T-helper 2 cell treated with Interferon-gamma antibody and Interleukin-4, amounts not matched to agents 5 μg/mL and 100 μg/mL, for 36 hours (primary cell): ENCODE data around the gene VIM.
"Not testable (repeated sequence)": the region's sequence is repeated elsewhere in the genome, so short reads cannot be mapped to it uniquely, and the experiment has no call there.

ENCODE experiments used
- DNase-seq: peaks from one replicate; pipeline ENCODE4 v3.0.0; 2021; ENCODE audit warnings: low spot score
- H3K27ac Mint-ChIP-seq: one replicate; pipeline ENCODE4 v1.8.0; 2021; ENCODE audit warnings: mild to moderate bottlenecking, mixed read lengths
- H3K27me3 Mint-ChIP-seq: one replicate; pipeline ENCODE4 v1.8.0; 2021; ENCODE audit warnings: low read depth, mixed read lengths
- H3K36me3 Mint-ChIP-seq: one replicate; pipeline ENCODE4 v1.8.0; 2021; ENCODE audit warnings: low read depth, mixed read lengths
- H3K4me1 Mint-ChIP-seq: one replicate; pipeline ENCODE4 v1.8.0; 2021; ENCODE audit warnings: low read depth, mixed read lengths
- H3K4me3 Mint-ChIP-seq: one replicate; pipeline ENCODE4 v1.8.0; 2022; ENCODE audit warnings: mild to moderate bottlenecking, moderate library complexity, mixed read lengths
- H3K9me3 Mint-ChIP-seq: one replicate; pipeline ENCODE4 v1.8.0; 2021; ENCODE audit warnings: mixed read lengths

VIM gene

GRCh38 chr10:17265468-17265867 is 37.4 kb downstream of the VIM start:
- H3K27me3 Mint-ChIP-seq, result peaks cover 2% of the 10 kb centered on the region
- no peak for DNase-seq
- H3K36me3 Mint-ChIP-seq, result no peaks in the 10 kb centered on the region

GRCh38 chr10:17266549-17266948 is 38.5 kb downstream of the VIM start:
- not testable (repeated sequence) for H3K4me1 Mint-ChIP-seq, H3K36me3 Mint-ChIP-seq, H3K4me3 Mint-ChIP-seq, H3K27ac Mint-ChIP-seq, DNase-seq, H3K27me3 Mint-ChIP-seq
- H3K9me3 Mint-ChIP-seq, result peaks cover 31% of the 10 kb centered on the region

More at GRCh38 chr10:17265468-17265867, 37.4 kb downstream of the VIM start:
- no peak overlapping the region for H3K27ac Mint-ChIP-seq
- no peaks in the 10 kb centered on the region for H3K4me1 Mint-ChIP-seq
- peaks cover 36% of the 10 kb centered on the region for H3K9me3 Mint-ChIP-seq
- H3K4me3 Mint-ChIP-seq, result no peak overlapping the region

DNA sequence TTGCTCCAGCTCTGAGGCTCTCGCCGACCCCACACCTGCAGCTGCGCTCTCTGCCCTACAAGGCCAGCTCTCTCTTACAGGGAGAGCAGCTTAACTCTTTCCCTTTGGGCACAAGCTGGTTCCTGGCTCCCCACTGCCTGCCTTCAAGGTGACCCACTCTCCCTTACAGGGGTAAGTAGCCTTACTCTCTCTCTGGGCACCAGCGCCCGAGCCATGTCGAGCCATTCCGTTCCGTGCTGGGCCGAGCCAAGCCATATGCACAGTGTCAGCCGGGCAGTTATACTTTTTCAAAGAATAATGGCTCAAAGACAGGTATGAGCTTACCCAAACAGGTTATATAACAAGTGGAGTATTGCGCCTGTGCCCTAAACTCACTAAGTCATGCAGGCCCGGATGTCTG is 44.6 kb downstream of the VIM start:
- Mint-ChIP-seq H3K27ac (no peak overlapping the region), H3K9me3 (peaks cover 4% of the 10 kb centered on the region), H3K36me3 (no peaks in the 10 kb centered on the region), H3K27me3 (peaks cover 2% of the 10 kb centered on the region), H3K4me3 (no peak overlapping the region), H3K4me1 (peaks cover 2% of the 10 kb centered on the region)
- no peak for DNase-seq

DNA sequence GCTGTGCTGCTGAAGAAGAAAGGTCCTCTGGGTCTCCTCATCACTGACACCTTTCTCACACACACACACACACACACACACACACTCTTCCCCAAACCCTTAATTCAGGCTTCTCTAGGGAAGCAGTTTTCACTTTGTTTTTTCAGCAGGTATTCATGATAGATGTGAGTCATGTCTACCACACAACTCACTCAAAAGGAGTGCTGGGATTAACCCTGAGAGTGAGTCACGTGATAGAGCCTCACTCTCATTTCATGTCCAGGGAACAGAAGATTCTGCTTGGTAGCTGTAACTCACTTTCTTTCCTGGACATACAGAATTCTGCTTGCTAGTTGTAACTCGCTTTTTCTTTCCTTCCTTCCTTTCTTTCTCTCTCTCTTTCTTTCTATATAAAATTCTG is 45.4 kb downstream of the VIM start:
- Mint-ChIP-seq H3K36me3 (no peaks in the 10 kb centered on the region), H3K4me1 (peaks cover 2% of the 10 kb centered on the region), H3K27ac (no peak overlapping the region), H3K27me3 (peaks cover 2% of the 10 kb centered on the region), H3K9me3 (peaks cover 4% of the 10 kb centered on the region), H3K4me3 (no peak overlapping the region)
- DNase-seq, result no peak

- no peak overlapping the region for H3K4me3 Mint-ChIP-seq
- H3K9me3 Mint-ChIP-seq, result peaks cover 13% of the 10 kb centered on the region
- H3K27me3 Mint-ChIP-seq, result no peaks in the 10 kb centered on the region
- no peak for DNase-seq
- H3K27ac Mint-ChIP-seq, result no peak overlapping the region
- no peaks in the 10 kb centered on the region for H3K36me3 Mint-ChIP-seq
- peaks cover 2% of the 10 kb centered on the region for H3K4me1 Mint-ChIP-seq
These were observed 48.8 kb downstream of the VIM start for GRCh38 chr10:17276756-17277424.

GRCh38 chr10:17278607-17279240 is 50.7 kb downstream of the VIM start:
- Mint-ChIP-seq H3K27ac (no peak overlapping the region), H3K4me1 (peaks cover 2% of the 10 kb centered on the region), H3K9me3 (peaks cover 17% of the 10 kb centered on the region), H3K36me3 (no peaks in the 10 kb centered on the region), H3K27me3 (no peaks in the 10 kb centered on the region), H3K4me3 (no peak overlapping the region)
- no peak for DNase-seq

- Mint-ChIP-seq H3K36me3 (no peaks in the 10 kb centered on the region), H3K27me3 (no peaks in the 10 kb centered on the region), H3K27ac (no peak overlapping the region), H3K4me3 (no peak overlapping the region), H3K4me1 (peaks cover 2% of the 10 kb centered on the region), H3K9me3 (peaks cover 13% of the 10 kb centered on the region)
- DNase-seq, result no peak
These were observed 54.3 kb downstream of the VIM start for GRCh38 chr10:17282311-17282710.

- Mint-ChIP-seq H3K9me3 (peaks cover 4% of the 10 kb centered on the region), H3K4me3 (no peak overlapping the region), H3K4me1 (peaks cover 2% of the 10 kb centered on the region), H3K27ac (no peak overlapping the region), H3K36me3 (no peaks in the 10 kb centered on the region), H3K27me3 (peaks cover 15% of the 10 kb centered on the region)
- no peak for DNase-seq
These were observed 58.8 kb downstream of the VIM start for GRCh38 chr10:17286562-17287550.
